Endometrium (tissue), 2 donors: Measurements from ENCODE around the gene MARCHF10.
"Not testable (repeated sequence)": the region's sequence is repeated elsewhere in the genome, so short reads cannot be mapped to it uniquely, and the experiment has no call there.

Experiments used
- FAIRE-seq: peaks from 2 replicates; lab custom pipeline; 2012; peaks lifted over from hg19 to GRCh38; lab: Jason Lieb, UNC
- donor health status: control.
- donor health status: control.

Gene MARCHF10

GRCh38 chr17:62790564-62790986 is 17.5 kb downstream of the MARCHF10 start:
- FAIRE-seq: no peak

GRCh38 chr17:62787366-62787765 is 20.7 kb downstream of the MARCHF10 start:
- FAIRE-seq: no peak

GRCh38 chr17:62786646-62787045 is 21.5 kb downstream of the MARCHF10 start:
- no peak for FAIRE-seq

- FAIRE-seq: not testable (repeated sequence)
Observed at GRCh38 chr17:62785983-62786382, 22.1 kb downstream of the MARCHF10 start.

GRCh38 chr17:62782730-62783270 is 25.3 kb downstream of the MARCHF10 start:
- FAIRE-seq: no peak

GRCh38 chr17:62781831-62782251 is 26.3 kb downstream of the MARCHF10 start:
- no peak for FAIRE-seq

- no peak for FAIRE-seq
Observed at GRCh38 chr17:62781356-62781755, 26.8 kb downstream of the MARCHF10 start.

GRCh38 chr17:62780951-62781350 is 27.2 kb downstream of the MARCHF10 start:
- FAIRE-seq: no peak

- FAIRE-seq: no peak
Observed at GRCh38 chr17:62780269-62780668, 27.8 kb downstream of the MARCHF10 start.

GRCh38 chr17:62778990-62779681 is 29.0 kb downstream of the MARCHF10 start:
- FAIRE-seq: no peak

- FAIRE-seq: no peak
Observed at GRCh38 chr17:62775876-62776275, 32.2 kb downstream of the MARCHF10 start.

- FAIRE-seq: no peak
Observed at GRCh38 chr17:62774338-62774737, 33.8 kb downstream of the MARCHF10 start.

GRCh38 chr17:62767997-62768396 is 40.1 kb downstream of the MARCHF10 start:
- FAIRE-seq: no peak

- FAIRE-seq: no peak
Observed at GRCh38 chr17:62765351-62765750, 42.8 kb downstream of the MARCHF10 start.

- no peak for FAIRE-seq
Observed at GRCh38 chr17:62763891-62764600, 44.1 kb downstream of the MARCHF10 start.

GRCh38 chr17:62761884-62762283 is 46.2 kb downstream of the MARCHF10 start:
- FAIRE-seq: no peak

- no peak for FAIRE-seq
Observed at GRCh38 chr17:62760945-62761267, 47.2 kb downstream of the MARCHF10 start.

GRCh38 chr17:62760059-62760944 is 47.8 kb downstream of the MARCHF10 start:
- peak; percentile 97 for FAIRE-seq

- no peak for FAIRE-seq
Observed at GRCh38 chr17:62757500-62757951, 50.6 kb downstream of the MARCHF10 start.

GRCh38 chr17:62756198-62756597 is 51.9 kb downstream of the MARCHF10 start:
- FAIRE-seq: no peak

GRCh38 chr17:62755141-62755851 is 52.8 kb downstream of the MARCHF10 start:
- no peak for FAIRE-seq

GRCh38 chr17:62754631-62755030 is 53.5 kb downstream of the MARCHF10 start:
- no peak for FAIRE-seq
